PC-3 (cell line): Measurements from ENCODE around the gene RBM20. TPM values are rescaled to one million over a fixed set of nuclear protein-coding genes. Genes with fewer than 3 reads are reported as not detected.

Experiments
- ATAC-seq: fragments of 200-7000 bp; cut with Tn5 transposase; 2 replicates; pipeline ENCODE4 v1.9.1; 2020; ENCODE audit warnings: mild to moderate bottlenecking, moderate library complexity
- BruUV-seq: library from RNA; stranded (reverse); fragments of 400-500 nt; replicated peaks from 2 replicates; lab custom pipeline; 2021; lab: Mats Ljungman, UMichigan
- CTCF ChIA-PET: fragments of 300-600 bp; sonication (Branson Sonifier 250); formaldehyde crosslinking; loops from one replicate; lab custom pipeline; 2022; ENCODE audit warnings: antibody characterized with exemption; lab: Charles Lee
- POLR2A ChIA-PET: fragments of 300-600 bp; sonication (Branson Sonifier 250); formaldehyde crosslinking; loops from one replicate; lab custom pipeline; 2022; ENCODE audit warnings: antibody characterized with exemption; ENCODE audit not compliant: unreplicated experiment; lab: Charles Lee
- DNase-seq: peaks from one replicate; pipeline ENCODE4 v3.0.0-alpha.2; 2015
- H2AFZ ChIP-seq: fragments of 300-600 bp; sonication (generic); 2 replicates; pipeline ENCODE4 v1.6.0; 2016; ENCODE audit warnings: antibody characterized with exemption, low read length
- H3F3A ChIP-seq: fragments of 300-600 bp; sonication (generic); one replicate; pipeline ENCODE4 v1.6.0; 2017; ENCODE audit warnings: antibody characterized with exemption, low read length, control low read depth, mild to moderate bottlenecking; ENCODE audit not compliant: unreplicated experiment
- H3K27ac ChIP-seq: fragments of 300-600 bp; sonication (generic); 2 replicates; pipeline ENCODE4 v1.5.1; 2016; ENCODE audit warnings: mild to moderate bottlenecking, low read length
- H3K27me3 ChIP-seq: fragments of 300-600 bp; sonication (generic); 2 replicates; pipeline ENCODE4 v1.6.1; 2016; ENCODE audit warnings: low read length, mixed read lengths
- H3K36me3 ChIP-seq: fragments of 300-600 bp; sonication (generic); 2 replicates; pipeline ENCODE4 v1.6.1; 2016; ENCODE audit warnings: low read depth, mixed run types, low read length, mixed read lengths
- H3K4me1 ChIP-seq: fragments of 300-600 bp; sonication (generic); 2 replicates; pipeline ENCODE4 v1.5.1; 2016; ENCODE audit warnings: low read length; ENCODE audit not compliant: insufficient read depth
- H3K4me2 ChIP-seq: fragments of 300-600 bp; sonication (generic); 2 replicates; pipeline ENCODE4 v1.6.0; 2016; ENCODE audit warnings: low read length
- H3K4me3 ChIP-seq: fragments of 300-600 bp; sonication (generic); 2 replicates; pipeline ENCODE4 v1.5.1; 2016; ENCODE audit warnings: mild to moderate bottlenecking, low read length, mixed read lengths
- H3K79me2 ChIP-seq: fragments of 300-600 bp; sonication (generic); 2 replicates; pipeline ENCODE4 v1.6.1; 2017; ENCODE audit warnings: low read length, mixed read lengths
- H3K9ac ChIP-seq: fragments of 300-600 bp; sonication (generic); 2 replicates; pipeline ENCODE4 v1.6.0; 2016; ENCODE audit warnings: mild to moderate bottlenecking, low read length
- H3K9me2 ChIP-seq: fragments of 300-600 bp; sonication (generic); replicated peaks from 2 replicates; pipeline ENCODE4 v1.6.1; 2016; ENCODE audit warnings: mixed run types, low read length, mixed read lengths
- H3K9me3 ChIP-seq: fragments of 300-600 bp; sonication (generic); 2 replicates; pipeline ENCODE4 v1.6.1; 2016; ENCODE audit warnings: low read length, mixed read lengths
- H4K20me1 ChIP-seq: fragments of 300-600 bp; sonication (generic); 2 replicates; pipeline ENCODE4 v1.6.1; 2016; ENCODE audit warnings: low read length, mixed read lengths
- CTCF ChIP-seq: fragments of 300-600 bp; sonication (generic); conservative IDR thresholded peaks from 2 replicates; pipeline ENCODE4 v1.5.1; 2017; ENCODE audit warnings: antibody characterized with exemption, low read depth, mild to moderate bottlenecking, low read length
- EZH2 ChIP-seq: fragments of 300-600 bp; sonication (generic); IDR thresholded peaks from one replicate; pipeline ENCODE4 v1.6.1; 2017; ENCODE audit warnings: antibody characterized with exemption, mild to moderate bottlenecking, low read length; ENCODE audit not compliant: unreplicated experiment
- EZH2phosphoT487 ChIP-seq: fragments of 300-600 bp; sonication (generic); IDR thresholded peaks from 2 replicates; pipeline ENCODE4 v1.6.1; 2018; ENCODE audit warnings: mild to moderate bottlenecking, antibody characterized with exemption, low read length, borderline replicate concordance
- intact Hi-C: fragments of 100-400 bp; cut with micrococcal nuclease; formaldehyde crosslinking; loops from 2 replicates; pipeline ENCODE4 v1.9.0; 2023
- total RNA-seq: library from RNA; depleted of rRNA; stranded (reverse); fragments of >200 nt; gene quantifications from 2 replicates; pipeline ENCODE4 v1.2.3, GENCODE V29; 2014

The RBM20 gene
- total RNA-seq, 1 experiment from 2014 or later, result 0.40 TPM

- no peaks in the 10 kb centered on the region for H3K9me3 ChIP-seq
- no peak for DNase-seq
- intact Hi-C loops, result no loop called here
- H4K20me1 ChIP-seq, result no peaks in the 10 kb centered on the region
- TF ChIP-seq EZH2phosphoT487 (no peak), EZH2 (no peak), CTCF (no peak)
- ATAC-seq, result no peak
- H3K9me2 ChIP-seq, result no peaks in the 10 kb centered on the region
- H3K4me3 ChIP-seq, result no peak overlapping the region
- BruUV-seq, result no TSS peak
- no peaks in the 10 kb centered on the region for H3K27me3 ChIP-seq
- ChIA-PET CTCF (no interaction called here), POLR2A (no interaction called here)
- no peaks in the 10 kb centered on the region for H3K36me3 ChIP-seq
- H3K4me1 ChIP-seq, result no peaks in the 10 kb centered on the region
- H2AFZ ChIP-seq, result no peak overlapping the region
- H3K27ac ChIP-seq, result no peak overlapping the region
- H3F3A ChIP-seq, result no peaks in the 10 kb centered on the region
- no peak overlapping the region for H3K9ac ChIP-seq
- H3K79me2 ChIP-seq, result no peaks in the 10 kb centered on the region
- no peak overlapping the region for H3K4me2 ChIP-seq
These were observed 215.3 kb downstream of the RBM20 start for GRCh38 chr10:110859206-110859972.

- ChIA-PET CTCF (no interaction called here), POLR2A (no interaction called here)
- H3K9me3 ChIP-seq, result no peaks in the 10 kb centered on the region
- intact Hi-C loops, result no loop called here
- no peaks in the 10 kb centered on the region for H3F3A ChIP-seq
- H3K79me2 ChIP-seq, result no peaks in the 10 kb centered on the region
- no peaks in the 10 kb centered on the region for H4K20me1 ChIP-seq
- H3K4me2 ChIP-seq, result no peak overlapping the region
- BruUV-seq, result no TSS peak
- no peaks in the 10 kb centered on the region for H3K9me2 ChIP-seq
- no peak overlapping the region for H3K4me3 ChIP-seq
- H3K36me3 ChIP-seq, result no peaks in the 10 kb centered on the region
- no peak overlapping the region for H3K9ac ChIP-seq
- DNase-seq, result no peak
- H3K27ac ChIP-seq, result no peak overlapping the region
- no peak overlapping the region for H2AFZ ChIP-seq
- TF ChIP-seq EZH2phosphoT487 (no peak), CTCF (no peak), EZH2 (no peak)
- ATAC-seq, result no peak
- H3K4me1 ChIP-seq, result peaks cover 5% of the 10 kb centered on the region
- H3K27me3 ChIP-seq, result no peaks in the 10 kb centered on the region
These were observed 215.8 kb downstream of the RBM20 start for GRCh38 chr10:110859973-110860376.

GRCh38 chr10:110860576-110861241 lies 216.6 kb downstream of the RBM20 start:
- ChIA-PET POLR2A (no interaction called here), CTCF (no interaction called here)
- H3K27me3 ChIP-seq, result no peaks in the 10 kb centered on the region
- no peak for ATAC-seq
- no peaks in the 10 kb centered on the region for H3K9me3 ChIP-seq
- H2AFZ ChIP-seq, result no peak overlapping the region
- no peaks in the 10 kb centered on the region for H4K20me1 ChIP-seq
- no peak for TF ChIP-seq EZH2phosphoT487
- peaks cover 11% of the 10 kb centered on the region for H3K4me1 ChIP-seq
- BruUV-seq, result no TSS peak
- DNase-seq, result no peak
- no peaks in the 10 kb centered on the region for H3K79me2 ChIP-seq
- H3K36me3 ChIP-seq, result no peaks in the 10 kb centered on the region
- H3K9ac ChIP-seq, result no peak overlapping the region
- H3K4me3 ChIP-seq, result no peak overlapping the region
- no peaks in the 10 kb centered on the region for H3K9me2 ChIP-seq
- no peaks in the 10 kb centered on the region for H3F3A ChIP-seq
- H3K4me2 ChIP-seq, result no peak overlapping the region
- intact Hi-C loops, result no loop called here
- no peak overlapping the region for H3K27ac ChIP-seq
